HUES48 (cell line): ENCODE results near the gene RHOA.

ENCODE experiments used
- H3K27ac ChIP-seq: one replicate; pipeline ENCODE4 v1.7.0; 2013; ENCODE audit warnings: low read depth, low read length, inconsistent platforms
- H3K27me3 ChIP-seq: 2 replicates; pipeline ENCODE4 v1.6.1; 2013; ENCODE audit warnings: mild to moderate bottlenecking, low read length; ENCODE audit not compliant: control insufficient read depth, insufficient read depth
- H3K36me3 ChIP-seq: 2 replicates; pipeline ENCODE4 v1.6.1; 2013; ENCODE audit warnings: low read length; ENCODE audit not compliant: control insufficient read depth, insufficient read depth
- H3K4me1 ChIP-seq: 2 replicates; pipeline ENCODE4 v1.6.1; 2013; ENCODE audit warnings: mild to moderate bottlenecking, low read length; ENCODE audit not compliant: control insufficient read depth, insufficient read depth
- H3K4me3 ChIP-seq: 2 replicates; pipeline ENCODE4 v1.5.1; 2013; ENCODE audit warnings: mild to moderate bottlenecking, low read depth, low read length
- H3K9ac ChIP-seq: 2 replicates; pipeline ENCODE4 v1.6.1; 2013; ENCODE audit warnings: mild to moderate bottlenecking, low read depth, low read length, moderate library complexity
- H3K9me3 ChIP-seq: 2 replicates; pipeline ENCODE4 v1.6.1; 2013; ENCODE audit warnings: low read length; ENCODE audit not compliant: control insufficient read depth, insufficient read depth

Gene RHOA

GRCh38 chr3:49424816-49425215 lies 13.0 kb upstream of the RHOA start:
- peaks cover 14% of the 10 kb centered on the region for H3K4me1 ChIP-seq
- H3K9me3 ChIP-seq = no peaks in the 10 kb centered on the region
- H3K4me3 ChIP-seq = no peak overlapping the region
- no peaks in the 10 kb centered on the region for H3K27me3 ChIP-seq
- no peak overlapping the region for H3K9ac ChIP-seq
- no peak overlapping the region for H3K27ac ChIP-seq
- H3K36me3 ChIP-seq = peaks cover 10% of the 10 kb centered on the region; the same call in 1 of the 2 replicates

GRCh38 chr3:49422379-49423248 lies 10.8 kb upstream of the RHOA start, which contains the start of gene AMT:
Gene AMT (minus strand): TSS chr3:49422473. CDS start chr3:49422450, 23 bp downstream.
- Histone ChIP-seq H3K4me1 (peaks cover 14% of the 10 kb centered on the region), H3K36me3 (peaks cover 10% of the 10 kb centered on the region; the same call in 1 of the 2 replicates), H3K4me3 (peak within 1 kb of the TSS; percentile 74), H3K9me3 (no peaks in the 10 kb centered on the region), H3K9ac (peak within 1 kb of the TSS; percentile 77), H3K27ac (peak within 1 kb of the TSS; percentile 92), H3K27me3 (no peaks in the 10 kb centered on the region)

- Histone ChIP-seq H3K27me3 (no peaks in the 10 kb centered on the region), H3K27ac (peak overlapping the region; percentile 92), H3K9ac (peak overlapping the region; percentile 77), H3K9me3 (no peaks in the 10 kb centered on the region), H3K4me1 (peaks cover 14% of the 10 kb centered on the region), H3K36me3 (peaks cover 13% of the 10 kb centered on the region; the same call in 1 of the 2 replicates), H3K4me3 (peak overlapping the region; percentile 74)
Measured at GRCh38 chr3:49421890-49422378, 10.2 kb upstream of the RHOA start.

- Histone ChIP-seq H3K27ac (no peak overlapping the region), H3K4me1 (peaks cover 9% of the 10 kb centered on the region), H3K9me3 (no peaks in the 10 kb centered on the region), H3K27me3 (no peaks in the 10 kb centered on the region), H3K9ac (no peak overlapping the region), H3K36me3 (peaks cover 24% of the 10 kb centered on the region; the same call in 1 of the 2 replicates), H3K4me3 (no peak overlapping the region)
Measured at GRCh38 chr3:49417516-49418120, 5.8 kb upstream of the RHOA start.

GRCh38 chr3:49416867-49417266 lies 5.1 kb upstream of the RHOA start:
- no peak overlapping the region for H3K9ac ChIP-seq
- H3K4me1 ChIP-seq = peaks cover 7% of the 10 kb centered on the region; the same call in 1 of the 2 replicates
- no peaks in the 10 kb centered on the region for H3K9me3 ChIP-seq
- H3K27ac ChIP-seq = no peak overlapping the region
- H3K4me3 ChIP-seq = no peak overlapping the region
- H3K27me3 ChIP-seq = no peaks in the 10 kb centered on the region
- peaks cover 24% of the 10 kb centered on the region; the same call in 1 of the 2 replicates for H3K36me3 ChIP-seq

- H3K9me3 ChIP-seq = no peaks in the 10 kb centered on the region
- H3K4me3 ChIP-seq = no peak overlapping the region
- no peak overlapping the region for H3K9ac ChIP-seq
- peaks cover 24% of the 10 kb centered on the region; the same call in 1 of the 2 replicates for H3K36me3 ChIP-seq
- no peaks in the 10 kb centered on the region for H3K4me1 ChIP-seq
- H3K27ac ChIP-seq = no peak overlapping the region
- no peaks in the 10 kb centered on the region for H3K27me3 ChIP-seq
Measured at GRCh38 chr3:49415931-49416601, 4.3 kb upstream of the RHOA start.

- peaks cover 6% of the 10 kb centered on the region; the same call in 1 of the 2 replicates for H3K4me1 ChIP-seq
Measured at GRCh38 chr3:49414753-49415152, 3.0 kb upstream of the RHOA start.

GRCh38 chr3:49413338-49413734 lies 1.6 kb upstream of the RHOA start:
- Histone ChIP-seq H3K27me3 (no peaks in the 10 kb centered on the region), H3K9ac (no peak overlapping the region), H3K27ac (no peak overlapping the region), H3K36me3 (peaks cover 24% of the 10 kb centered on the region; the same call in 1 of the 2 replicates), H3K4me1 (peaks cover 11% of the 10 kb centered on the region; the same call in 1 of the 2 replicates), H3K4me3 (no peak overlapping the region), H3K9me3 (no peaks in the 10 kb centered on the region)

More at GRCh38 chr3:49414753-49415152, 3.0 kb upstream of the RHOA start:
- H3K9ac ChIP-seq = no peak overlapping the region
- no peaks in the 10 kb centered on the region for H3K9me3 ChIP-seq
- peaks cover 24% of the 10 kb centered on the region; the same call in 1 of the 2 replicates for H3K36me3 ChIP-seq
- H3K4me3 ChIP-seq = no peak overlapping the region
- no peaks in the 10 kb centered on the region for H3K27me3 ChIP-seq
- H3K27ac ChIP-seq = no peak overlapping the region

- H3K36me3 ChIP-seq = peaks cover 24% of the 10 kb centered on the region; the same call in 1 of the 2 replicates
- H3K9me3 ChIP-seq = no peaks in the 10 kb centered on the region
- peak overlapping the region; percentile 97 for H3K27ac ChIP-seq
- peak overlapping the region; percentile 82 for H3K4me3 ChIP-seq
- no peaks in the 10 kb centered on the region for H3K27me3 ChIP-seq
- peaks cover 11% of the 10 kb centered on the region; the same call in 1 of the 2 replicates for H3K4me1 ChIP-seq
- peak overlapping the region; percentile 74 for H3K9ac ChIP-seq
Measured at GRCh38 chr3:49412632-49413337, 1.0 kb upstream of the RHOA start.

GRCh38 chr3:49411535-49411967 lies 225 bp downstream of the RHOA start:
- no peaks in the 10 kb centered on the region for H3K9me3 ChIP-seq
- H3K27ac ChIP-seq = peak overlapping the region; percentile 97
- peaks cover 11% of the 10 kb centered on the region; the same call in 1 of the 2 replicates for H3K4me1 ChIP-seq
- peak overlapping the region; percentile 82 for H3K4me3 ChIP-seq
- H3K36me3 ChIP-seq = peaks cover 18% of the 10 kb centered on the region; the same call in 1 of the 2 replicates
- peak overlapping the region; percentile 95 for H3K9ac ChIP-seq
- no peaks in the 10 kb centered on the region for H3K27me3 ChIP-seq
